LHCN-M2 (cell line): ENCODE measurements around the gene KCNN3. TPM values are rescaled to one million over a fixed set of nuclear protein-coding genes. Genes with fewer than 3 reads are reported as not detected.

ENCODE experiments used
- DNase-seq: peaks from one replicate; pipeline ENCODE4 v3.0.0-alpha.2; 2012; ENCODE audit warnings: low read depth
- total RNA-seq: library from RNA; depleted of rRNA; stranded (reverse); fragments of >200 nt; gene quantifications from 2 replicates; pipeline ENCODE4 v1.2.3, GENCODE V29; 2014

KCNN3 gene
- total RNA-seq, 1 experiment from 2014 or later = 2.8 TPM

GRCh38 chr1:154750681-154751665, 119.1 kb downstream of the KCNN3 start:
- no peak for DNase-seq

- DNase-seq = peak; percentile 79
These were observed 120.9 kb downstream of the KCNN3 start for GRCh38 chr1:154749078-154749760.

DNA sequence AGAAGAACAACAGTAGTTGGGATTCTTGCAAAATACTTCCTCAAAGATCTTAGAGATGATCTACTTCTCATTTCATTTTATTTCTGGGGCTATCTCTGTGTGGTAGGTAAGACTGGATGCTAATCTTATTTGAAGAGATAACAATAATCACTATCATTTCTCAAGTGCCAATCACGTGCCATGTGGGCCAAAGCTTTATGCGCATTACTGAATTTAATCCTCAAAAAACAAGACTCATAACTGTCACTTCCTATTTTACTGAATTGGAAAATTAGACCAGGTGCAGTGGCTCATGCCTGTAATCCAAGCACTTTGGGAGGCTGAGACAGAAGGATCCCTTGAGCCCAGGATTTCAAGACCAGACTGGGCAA, 121.7 kb downstream of the KCNN3 start:
- no peak for DNase-seq

- DNase-seq = peak; percentile 66
These were observed 122.2 kb downstream of the KCNN3 start for GRCh38 chr1:154747740-154748404.

- DNase-seq = no peak
These were observed 122.7 kb downstream of the KCNN3 start for GRCh38 chr1:154747380-154747739.

DNA sequence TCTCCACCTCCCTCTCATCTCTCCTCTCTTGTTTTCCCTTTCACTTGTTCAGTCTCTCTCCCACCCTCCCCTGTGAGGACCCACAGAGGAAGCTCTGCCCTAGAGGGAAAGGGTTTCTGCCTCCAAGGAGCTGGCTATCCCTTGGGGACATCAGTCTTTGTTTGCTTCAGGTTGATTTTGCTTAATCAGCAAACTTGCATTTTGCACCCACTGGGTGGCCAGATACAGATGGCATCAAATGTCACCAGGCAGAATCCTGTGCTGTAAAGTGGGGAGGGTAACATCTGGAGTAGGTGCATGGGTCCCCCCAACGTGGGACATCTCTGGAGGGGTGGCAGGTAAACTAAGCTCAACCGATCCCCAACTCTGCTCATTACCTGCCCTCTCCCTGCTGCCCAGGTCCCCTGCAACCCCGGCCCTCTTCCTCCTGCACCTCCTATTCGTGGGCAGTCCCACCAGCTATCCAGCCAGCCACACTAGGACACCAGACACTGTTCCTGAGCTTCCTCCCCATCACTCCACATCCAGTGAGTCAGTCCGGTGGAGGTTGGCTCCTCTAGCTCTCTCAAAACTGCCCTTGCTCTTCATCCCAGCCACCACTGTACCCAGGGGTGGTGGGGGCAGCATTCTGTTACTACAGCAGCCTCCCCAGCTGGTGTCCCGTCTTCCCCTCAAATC, 123.3 kb downstream of the KCNN3 start:
- DNase-seq = no peak

DNA sequence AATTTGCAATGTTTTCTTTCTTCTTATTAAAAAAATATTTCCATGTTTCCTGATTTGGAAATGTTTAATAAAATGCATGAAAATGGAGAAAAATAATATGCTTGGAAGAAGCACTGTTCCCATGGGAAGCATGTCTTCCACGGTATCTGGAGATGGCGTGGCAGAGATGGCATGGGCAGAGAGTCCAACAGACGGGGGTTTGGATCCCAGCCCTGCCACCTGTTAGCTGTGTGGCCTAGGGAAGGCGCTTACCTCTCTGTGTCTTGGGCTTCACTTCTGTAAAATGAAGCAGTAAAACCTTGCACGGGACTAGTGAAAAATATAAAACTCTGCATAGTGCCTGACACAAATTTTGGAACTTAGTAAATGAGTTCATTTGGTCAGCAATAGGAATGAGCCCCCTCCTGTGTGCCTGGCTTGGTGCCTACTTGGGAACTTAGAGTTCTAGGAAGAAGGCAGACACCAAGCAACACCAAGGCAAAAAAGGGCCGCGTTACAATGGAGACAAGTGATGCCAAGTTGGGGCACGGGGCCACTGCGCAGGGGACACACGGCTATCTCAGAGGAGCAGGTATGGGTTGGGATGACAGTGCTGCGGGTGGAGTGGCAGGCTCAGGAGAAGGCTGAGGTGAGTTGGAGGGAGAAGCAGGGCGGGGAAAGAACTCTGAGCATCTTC, 124.2 kb downstream of the KCNN3 start:
- DNase-seq = no peak

GRCh38 chr1:154745286-154745731, 124.8 kb downstream of the KCNN3 start:
- DNase-seq = no peak

GRCh38 chr1:154744352-154745035, 125.6 kb downstream of the KCNN3 start:
- DNase-seq = no peak

DNA sequence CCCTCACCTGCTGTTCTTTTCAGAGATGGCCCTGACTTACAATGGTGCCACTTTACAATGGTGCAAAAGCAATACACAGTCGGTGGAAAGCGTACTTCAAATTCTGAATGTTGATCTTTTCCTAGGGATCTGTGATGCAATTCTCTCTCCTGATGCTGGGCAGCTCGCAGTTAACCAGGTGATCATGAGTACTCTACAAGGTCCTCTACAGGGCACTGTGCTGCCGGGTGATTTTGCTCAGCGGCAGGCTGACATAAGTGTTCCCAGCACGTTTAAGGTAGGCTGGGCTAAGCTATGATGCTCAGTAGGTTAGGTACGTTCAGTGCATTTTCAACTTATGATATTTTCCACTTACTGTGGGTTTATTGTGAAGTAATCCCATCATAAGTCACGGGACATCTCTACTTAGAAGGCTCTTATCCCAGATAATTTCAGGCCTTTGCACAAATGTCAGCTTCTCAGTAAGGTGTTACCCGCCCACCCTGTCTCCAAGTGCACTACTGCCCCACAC, 126.5 kb downstream of the KCNN3 start:
- DNase-seq = no peak

- no peak for DNase-seq
These were observed 127.5 kb downstream of the KCNN3 start for GRCh38 chr1:154742606-154743005.

- peak; percentile 32 for DNase-seq
These were observed 128.2 kb downstream of the KCNN3 start for GRCh38 chr1:154741741-154742495.

DNA sequence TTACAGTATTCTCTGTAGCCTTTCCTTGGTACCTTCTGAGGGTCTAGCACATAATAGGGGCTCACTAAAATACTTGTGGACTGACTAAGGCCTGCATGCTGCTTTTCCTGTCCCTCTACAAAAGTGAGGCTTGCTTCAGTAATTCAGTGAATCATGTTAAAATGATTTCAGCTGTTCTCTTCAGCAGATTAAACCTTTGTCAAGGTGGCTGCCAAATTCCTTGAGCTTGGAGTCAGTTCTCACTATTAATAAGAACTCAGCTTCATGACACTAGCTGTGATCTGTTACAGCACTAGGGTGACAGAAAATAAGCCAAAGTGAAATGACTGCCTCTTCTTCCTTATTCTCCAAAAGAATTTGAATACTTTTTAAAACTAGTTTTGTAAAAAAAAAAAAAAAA, 128.8 kb downstream of the KCNN3 start:
- DNase-seq = peak; percentile 54

GRCh38 chr1:154739654-154740053, 130.4 kb downstream of the KCNN3 start:
- no peak for DNase-seq

DNA sequence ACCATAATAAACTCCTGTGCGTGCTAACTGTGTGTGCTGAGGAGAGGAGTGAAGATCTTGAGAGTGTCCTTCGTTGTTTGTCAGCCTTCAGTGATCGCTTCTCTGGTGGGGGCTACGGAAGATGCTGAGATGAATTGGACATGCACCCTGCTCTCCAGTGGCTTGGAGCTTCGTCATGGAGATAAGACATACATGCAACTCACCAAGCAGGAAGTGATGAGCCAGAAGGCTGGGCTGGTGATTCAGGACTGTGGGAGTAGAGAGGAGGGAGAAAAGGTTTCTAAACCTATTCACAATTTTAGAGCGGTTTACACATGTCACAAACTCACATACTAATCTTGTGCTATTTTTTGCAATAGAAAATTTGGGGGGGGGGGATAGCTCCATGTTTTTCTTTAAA, 133.2 kb downstream of the KCNN3 start:
- peak; percentile 60 for DNase-seq

DNA sequence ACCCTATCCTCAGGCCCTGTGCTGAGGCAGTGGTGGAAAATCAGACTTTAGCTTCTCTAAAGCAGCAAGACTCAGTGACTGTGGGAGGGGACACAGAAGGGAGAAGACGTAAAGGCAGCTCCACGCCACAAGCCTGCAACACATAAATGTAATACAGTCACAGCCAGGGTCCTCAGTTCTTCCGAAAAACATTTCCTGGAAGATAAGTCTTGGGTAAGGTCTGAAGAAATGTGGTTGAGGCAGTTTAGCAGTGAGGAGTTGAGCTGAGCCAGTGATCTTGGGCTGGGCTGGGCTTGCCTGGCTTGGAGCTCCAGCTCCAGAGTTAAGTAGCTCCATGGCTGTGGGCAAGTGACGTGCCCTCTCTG, 134.3 kb downstream of the KCNN3 start:
- no peak for DNase-seq

GRCh38 chr1:154735061-154735803, 134.8 kb downstream of the KCNN3 start:
- DNase-seq = no peak

DNA sequence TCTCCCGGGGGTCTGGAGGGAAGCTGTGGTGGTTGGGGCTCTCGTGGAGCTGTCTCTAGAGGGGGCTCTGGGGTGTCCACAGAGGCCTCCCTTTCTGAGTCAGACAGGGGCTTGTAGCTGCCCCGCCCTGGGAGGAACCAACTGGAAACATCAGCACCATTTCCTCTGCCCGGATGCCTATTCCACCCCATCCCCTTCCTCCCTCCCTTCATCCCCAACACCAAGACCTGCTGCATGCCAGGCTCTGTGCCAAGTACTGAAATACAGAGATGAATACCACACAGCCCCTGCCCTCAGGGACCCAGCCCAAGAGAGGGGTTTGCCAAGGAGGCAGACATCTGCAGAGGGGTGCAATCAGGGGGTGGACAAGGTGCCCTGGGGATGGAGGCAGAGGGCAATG, 136.5 kb downstream of the KCNN3 start:
- no peak for DNase-seq

DNA sequence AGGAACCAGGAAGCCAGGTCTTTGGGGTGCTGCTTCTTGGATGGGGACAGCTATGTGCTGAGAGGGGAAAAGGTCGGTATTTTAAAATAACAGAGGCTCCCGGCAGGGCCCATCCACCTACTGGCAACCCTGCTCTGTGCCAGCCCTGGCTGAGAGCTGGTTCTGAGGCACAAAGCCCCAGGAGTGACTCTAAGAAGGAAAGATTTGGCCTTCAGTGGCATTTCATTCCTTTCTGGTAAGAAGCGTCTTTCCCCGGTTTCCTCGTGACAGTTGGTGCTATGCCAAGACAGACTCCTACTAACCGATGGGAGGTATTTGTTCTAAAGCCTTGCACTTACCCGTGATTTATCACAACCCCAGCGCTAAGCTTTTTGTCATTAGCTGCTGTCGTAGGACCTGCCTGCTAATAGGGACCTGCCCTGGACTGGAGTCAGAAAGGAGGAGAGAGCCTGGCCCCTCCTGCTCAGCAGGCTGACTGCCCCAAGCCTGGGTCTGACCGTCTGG, 139.0 kb downstream of the KCNN3 start:
- no peak for DNase-seq
